Heart left ventricle (tissue), 16 donors: ENCODE measurements around the gene PIGT. TPM values are rescaled to one million over a fixed set of nuclear protein-coding genes. Genes with fewer than 3 reads are reported as not detected.
A peak's percentile ranks its signal among the peaks of the same experiment; 100 is the strongest.

Source experiments
- ATAC-seq, 4 donors: fragments of 200-7000 bp; cut with Tn5 transposase; one replicate each; pipeline ENCODE4 v1.9.1; 2020 to 2022; ENCODE audit warnings: moderate library complexity in 4 of 4, mild to moderate bottlenecking in 3 of 4, moderate number of reproducible peaks in 1 of 4
- DNase-seq, 5 donors: peaks; one replicate each; pipeline ENCODE4 v3.0.0-alpha.2; 2020
- H3K27ac ChIP-seq, 12 donors: fragments of 200-600 bp; sonication (generic) in 4 of 12; one replicate each; pipeline versions ENCODE4 v1.5.0 to v1.8.0; 2016 to 2022; ENCODE audit warnings: mild to moderate bottlenecking in 2 of 12
- H3K27me3 ChIP-seq, 9 donors: fragments of 200-600 bp; sonication (generic) in 2 of 9; one replicate each; pipeline versions ENCODE4 v1.5.1 to v1.8.0; 2016 to 2022; ENCODE audit warnings: mild to moderate bottlenecking in 3 of 9
- H3K36me3 ChIP-seq, 9 donors: fragments of 200-600 bp; sonication (generic) in 2 of 9; one replicate each; pipeline versions ENCODE4 v1.5.0 to v1.8.0; 2018 to 2022; ENCODE audit warnings: mild to moderate bottlenecking in 2 of 9
- H3K4me1 ChIP-seq, 12 donors: fragments of 200-600 bp; sonication (generic) in 4 of 12; one replicate each; pipeline versions ENCODE4 v1.5.0 to v1.8.0; 2016 to 2022; ENCODE audit warnings: mild to moderate bottlenecking in 3 of 12
- H3K4me3 ChIP-seq, 12 donors: fragments of 200-600 bp; sonication (generic) in 4 of 12; one replicate each; pipeline versions ENCODE4 v1.5.0 to v1.8.0; 2017 to 2022; ENCODE audit warnings: mild to moderate bottlenecking in 9 of 12, moderate library complexity in 4 of 12
- H3K9me3 ChIP-seq, 12 donors: fragments of 200-600 bp; sonication (generic) in 4 of 12; one replicate each; pipeline versions ENCODE4 v1.5.0 to v1.8.0; 2016 to 2022; ENCODE audit warnings: mild to moderate bottlenecking in 1 of 12
- POLR2A ChIP-seq, 2 donors: fragments of 450-650 bp; IDR thresholded peaks; one replicate each; pipeline ENCODE4 v1.6.1; 2017; ENCODE audit warnings: antibody characterized with exemption in 2 of 2, mild to moderate bottlenecking in 2 of 2, moderate library complexity in 2 of 2
- WGBS, 4 donors: extraction: QIAGEN DNeasy Blood & Tissue Kit in 2 of 4; methylation state at CpG; one replicate each; pipeline versions ENCODE4 v1.1.5 to v1.1.7; 2013 to 2018; 5-methylcytosine and 5-hydroxymethylcytosine counted together
- intact Hi-C, 10 donors: fragments of 100-400 bp; cut with DNase I; formaldehyde crosslinking; loops; one replicate each; pipeline versions ENCODE4 v1.11.1 to v1.14.2; 2022
- polyA plus RNA-seq, 2 donors: library from polyadenylated mRNA; stranded (reverse); fragments of 200-250 nt; gene quantifications; one replicate each; pipeline ENCODE4 v1.2.3, GENCODE V29; 2013
- total RNA-seq, 9 donors: library from RNA; depleted of rRNA in 2 of 9; stranded (reverse); fragments of >200 nt in 2 of 9; fragmentation: NEBNext Ultra II Directional in 3 of 9; extraction: Animal tissue kit (Norgen Biotek cat#: 25700) in 3 of 9; gene quantifications; one replicate each; pipeline versions ENCODE4 v1.1.0 to v1.2.4, GENCODE V29; 2016 to 2023
- TF ChIP-seq, protein P1 (sequence below), 12 donors: fragments of 200-600 bp; sonication (generic) in 4 of 12; IDR thresholded peaks; one replicate each; pipeline versions ENCODE4 v1.5.0 to v1.8.0; 2018 to 2022; ENCODE audit warnings: antibody characterized with exemption in 12 of 12, mild to moderate bottlenecking in 5 of 12
- donor health status: ischemic (EF 13 %, LVEDD 7.1; RV severe dilation, severe dysfunction).
- donor health status: healthy with polysubstance abuse.
- donor health status: DM: no; HTN: yes; CAD: no.
- donor health status: DM: no; HTN: no; CAD: no.
- donor health status: ischemic (EF 25% LVEDD 6.9; RV normal size, moderate dysfunction).
- donor health status: ischemic (EF 25% LVEDD 5.7; RV mildly dilated, moderate dysfunction).
- donor health status: healthy.
- donor health status: DM: yes; HTN: yes; CAD: no.
- donor health status: ischemic (EF 35%, LVEDD 5.7; RV mildly dilated, moderate dysfunction).
- donor health status: nonischemic (EF 11% LVEDD 7.7; RV severe dilation, severe dysfunction).
- donor health status: DM: yes; HTN: yes; CAD: no.
- donor health status: PGD.
- donor health status: ischemic (EF 29% LVEDD 5.4; RV normal size, mild dysfunction).
- donor health status: nonischemic (EF 23%, LVEDD 6.1; RV moderate dilation, normal function).

The PIGT gene
- total and polyA plus RNA-seq, 11 donors = 106 to 224 (median 165) TPM

DNA sequence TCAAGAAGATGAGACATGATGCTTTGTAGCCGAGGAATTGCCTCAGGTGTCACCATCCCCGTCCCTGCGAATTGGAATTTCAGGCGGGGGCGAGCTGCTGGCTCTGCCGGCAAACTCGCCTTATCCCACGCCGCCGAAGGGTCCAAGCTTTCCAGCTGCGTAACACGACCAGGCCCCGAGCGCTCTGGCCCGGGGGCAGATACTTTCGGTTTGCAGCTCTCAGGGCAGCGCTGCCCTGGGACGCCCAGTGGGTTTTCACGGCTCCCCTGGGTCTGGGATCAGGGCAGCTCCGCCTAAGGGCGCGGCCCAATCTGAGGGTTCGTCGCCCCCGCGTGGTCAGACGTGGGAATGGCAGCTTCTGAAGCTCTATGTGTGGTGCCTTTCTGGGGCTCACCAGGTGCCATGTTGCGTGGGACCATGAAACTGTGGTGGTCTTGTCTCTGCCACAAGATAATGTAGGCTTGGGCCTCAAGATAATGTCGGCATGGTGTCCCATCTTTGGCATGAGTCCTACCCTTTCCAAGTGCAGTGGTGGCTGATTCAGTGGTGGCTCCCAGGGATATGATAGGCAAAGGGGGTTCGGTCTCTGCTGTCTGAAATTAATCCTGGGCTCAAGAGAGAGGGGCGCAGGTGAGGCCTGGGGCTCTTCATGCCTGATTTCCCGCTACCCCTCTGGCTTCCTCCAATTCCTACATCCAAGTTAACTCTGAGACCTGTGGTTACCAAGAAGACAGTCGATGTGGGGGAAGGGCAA, 21.0 kb downstream of the PIGT start:
- DNase-seq = peak; percentile 88 to 94 (median 90)
- peak in 1 of 2 donors; percentile 36 for TF ChIP-seq POLR2A (IDR thresholded peaks at IDR 0.05)
- TF ChIP-seq, protein P1, sequence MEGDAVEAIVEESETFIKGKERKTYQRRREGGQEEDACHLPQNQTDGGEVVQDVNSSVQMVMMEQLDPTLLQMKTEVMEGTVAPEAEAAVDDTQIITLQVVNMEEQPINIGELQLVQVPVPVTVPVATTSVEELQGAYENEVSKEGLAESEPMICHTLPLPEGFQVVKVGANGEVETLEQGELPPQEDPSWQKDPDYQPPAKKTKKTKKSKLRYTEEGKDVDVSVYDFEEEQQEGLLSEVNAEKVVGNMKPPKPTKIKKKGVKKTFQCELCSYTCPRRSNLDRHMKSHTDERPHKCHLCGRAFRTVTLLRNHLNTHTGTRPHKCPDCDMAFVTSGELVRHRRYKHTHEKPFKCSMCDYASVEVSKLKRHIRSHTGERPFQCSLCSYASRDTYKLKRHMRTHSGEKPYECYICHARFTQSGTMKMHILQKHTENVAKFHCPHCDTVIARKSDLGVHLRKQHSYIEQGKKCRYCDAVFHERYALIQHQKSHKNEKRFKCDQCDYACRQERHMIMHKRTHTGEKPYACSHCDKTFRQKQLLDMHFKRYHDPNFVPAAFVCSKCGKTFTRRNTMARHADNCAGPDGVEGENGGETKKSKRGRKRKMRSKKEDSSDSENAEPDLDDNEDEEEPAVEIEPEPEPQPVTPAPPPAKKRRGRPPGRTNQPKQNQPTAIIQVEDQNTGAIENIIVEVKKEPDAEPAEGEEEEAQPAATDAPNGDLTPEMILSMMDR (IDR thresholded peaks at IDR 0.05) = peak; percentile 93 to 100 (median 96)
- peak; percentile 95 to 97 (median 96) for ATAC-seq
- H3K27me3 ChIP-seq = no peaks in the 10 kb centered on the region
- WGBS, 4 donors = 7 to 11% (median 10%) methylated on average over 29 to 33 of the region's 33 CpGs
- H3K4me3 ChIP-seq = peak overlapping the region; percentile 39 to 77 (median 62)
- H3K27ac ChIP-seq = peak overlapping the region in 11 of 12 donors; percentile 65 to 85 (median 73)
- intact Hi-C loops = loop anchor here (1.0 to 5.0 kb wide), 16 partner anchors 30 to 335 kb away; partner anchors contain the start of gene SYS1 (in 3 of the 10)
- H3K9me3 ChIP-seq = no peaks in the 10 kb centered on the region
- H3K4me1 ChIP-seq = peaks cover 0 to 15% (median 7%) of the 10 kb centered on the region in 12 donors
- peaks cover 0 to 4% (median 0%) of the 10 kb centered on the region in 9 donors for H3K36me3 ChIP-seq

- Histone ChIP-seq H3K36me3 (no peaks in the 10 kb centered on the region), H3K4me3 (no peak overlapping the region), H3K4me1 (peaks cover 0 to 6% (median 1%) of the 10 kb centered on the region in 12 donors), H3K9me3 (no peaks in the 10 kb centered on the region), H3K27ac (no peak overlapping the region), H3K27me3 (peaks cover 0 to 2% (median 0%) of the 10 kb centered on the region in 9 donors)
- intact Hi-C loops = loop anchor here in 2 of 10 donors (5.0 to 10.0 kb wide), 2 partner anchors 123 to 334 kb away; no protein-coding TSS in a partner anchor
- ATAC-seq (no peak), DNase-seq (no peak)
- WGBS, 4 donors = 73 to 85% (median 79%) methylated on average over 3 of the region's 3 CpGs
- no peak for TF ChIP-seq POLR2A (IDR thresholded peaks at IDR 0.05)
Observed at GRCh38 chr20:45440424-45440823, 24.5 kb downstream of the PIGT start.

- Histone ChIP-seq H3K27ac (no peak overlapping the region), H3K4me3 (no peak overlapping the region), H3K4me1 (peaks cover 0 to 6% (median 1%) of the 10 kb centered on the region in 12 donors), H3K36me3 (no peaks in the 10 kb centered on the region), H3K9me3 (no peaks in the 10 kb centered on the region), H3K27me3 (peaks cover 0 to 2% (median 0%) of the 10 kb centered on the region in 9 donors)
- TF ChIP-seq, protein P1 (IDR thresholded peaks at IDR 0.05) = no peak
- TF ChIP-seq POLR2A (IDR thresholded peaks at IDR 0.05) = no peak
- WGBS, 4 donors = 57 to 67% (median 66%) methylated on average over 5 of the region's 5 CpGs
- no peak for DNase-seq
- ATAC-seq = no peak
- intact Hi-C loops = loop anchor here in 2 of 10 donors (5.0 to 10.0 kb wide), 2 partner anchors 124 to 334 kb away; no protein-coding TSS in a partner anchor
Observed at GRCh38 chr20:45440891-45441685, 25.1 kb downstream of the PIGT start.

- H3K36me3 ChIP-seq = no peaks in the 10 kb centered on the region
- TF ChIP-seq, protein P1 (IDR thresholded peaks at IDR 0.05) = no peak
- no peak for TF ChIP-seq POLR2A (IDR thresholded peaks at IDR 0.05)
- 75 to 91% (median 81%) methylated on average over 1 of the region's 1 CpG for WGBS, 4 donors
Observed at GRCh38 chr20:45441746-45442145, 25.8 kb downstream of the PIGT start.

More at GRCh38 chr20:45441746-45442145, 25.8 kb downstream of the PIGT start:
- Histone ChIP-seq H3K27ac (no peak overlapping the region), H3K27me3 (peaks cover 0 to 2% (median 0%) of the 10 kb centered on the region in 9 donors), H3K4me3 (no peak overlapping the region), H3K9me3 (no peaks in the 10 kb centered on the region), H3K4me1 (peaks cover 0 to 4% (median 0%) of the 10 kb centered on the region in 12 donors)
- intact Hi-C loops = loop anchor here in 2 of 10 donors (5.0 to 10.0 kb wide), 2 partner anchors 124 to 333 kb away; no protein-coding TSS in a partner anchor
- DNase-seq = no peak
- ATAC-seq = no peak
